Neutrophil (primary cell): ENCODE results near the gene ZNF148.
A peak's percentile ranks its signal among the peaks of the same experiment; 100 is the strongest.

ENCODE experiments used
- H3K27ac ChIP-seq: fragments of 200-600 bp; sonication (generic); 2 replicates; pipeline ENCODE4 v1.5.1; 2016; ENCODE audit warnings: mild to moderate bottlenecking, moderate library complexity
- H3K27me3 ChIP-seq: fragments of 200-600 bp; sonication (generic); 2 replicates; pipeline ENCODE4 v1.6.0; 2016; ENCODE audit warnings: mild to moderate bottlenecking
- H3K36me3 ChIP-seq: fragments of 200-600 bp; sonication (generic); 2 replicates; pipeline ENCODE4 v1.5.1; 2017
- H3K4me1 ChIP-seq, 2 experiments: fragments of 200-600 bp in 1 of 2; sonication (generic) in 1 of 2; 1 replicate in 1 of 2; 2 replicates in 1 of 2; pipeline versions ENCODE4 v1.5.1 to v1.6.1; 2013 to 2016; ENCODE audit warnings: low read depth in 1 of 2, low read length in 1 of 2, mild to moderate bottlenecking in 1 of 2, moderate library complexity in 1 of 2; ENCODE audit not compliant: control insufficient read depth in 1 of 2, insufficient read depth in 1 of 2
- H3K4me3 ChIP-seq, 2 experiments: fragments of 200-600 bp in 1 of 2; sonication (generic) in 1 of 2; 1 replicate in 1 of 2; 2 replicates in 1 of 2; pipeline ENCODE4 v1.5.1; 2013 to 2016; ENCODE audit warnings: low read depth in 1 of 2, low read length in 1 of 2, mild to moderate bottlenecking in 1 of 2, moderate library complexity in 1 of 2
- H3K9me3 ChIP-seq: fragments of 200-600 bp; sonication (generic); 2 replicates; pipeline ENCODE4 v1.5.1; 2016
- TF ChIP-seq, protein P1 (sequence below): fragments of 200-600 bp; sonication (generic); IDR thresholded peaks from 2 replicates; pipeline ENCODE4 v1.5.1; 2016; ENCODE audit warnings: antibody characterized with exemption

The ZNF148 gene

DNA sequence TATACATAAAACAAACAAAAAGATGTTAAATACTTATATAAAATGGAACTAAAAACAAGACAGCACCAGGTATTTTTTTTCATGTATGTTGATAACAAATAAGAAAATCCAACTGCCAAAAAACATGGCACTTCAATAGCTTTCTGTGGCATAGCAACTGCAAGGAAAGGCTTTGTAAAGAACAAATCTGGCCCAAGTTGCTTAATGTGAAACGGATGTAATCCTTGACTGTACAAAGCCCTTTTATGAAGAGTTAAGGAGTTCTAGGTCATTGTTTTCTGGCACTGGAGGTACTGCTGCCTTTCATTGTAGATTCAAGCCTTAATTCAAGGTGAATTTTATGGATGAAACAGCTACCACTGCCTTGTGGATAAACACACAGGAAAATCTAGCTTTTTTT, 93.7 kb downstream of the ZNF148 start:
- no peak overlapping the region for H3K4me3 ChIP-seq
- TF ChIP-seq, protein P1, sequence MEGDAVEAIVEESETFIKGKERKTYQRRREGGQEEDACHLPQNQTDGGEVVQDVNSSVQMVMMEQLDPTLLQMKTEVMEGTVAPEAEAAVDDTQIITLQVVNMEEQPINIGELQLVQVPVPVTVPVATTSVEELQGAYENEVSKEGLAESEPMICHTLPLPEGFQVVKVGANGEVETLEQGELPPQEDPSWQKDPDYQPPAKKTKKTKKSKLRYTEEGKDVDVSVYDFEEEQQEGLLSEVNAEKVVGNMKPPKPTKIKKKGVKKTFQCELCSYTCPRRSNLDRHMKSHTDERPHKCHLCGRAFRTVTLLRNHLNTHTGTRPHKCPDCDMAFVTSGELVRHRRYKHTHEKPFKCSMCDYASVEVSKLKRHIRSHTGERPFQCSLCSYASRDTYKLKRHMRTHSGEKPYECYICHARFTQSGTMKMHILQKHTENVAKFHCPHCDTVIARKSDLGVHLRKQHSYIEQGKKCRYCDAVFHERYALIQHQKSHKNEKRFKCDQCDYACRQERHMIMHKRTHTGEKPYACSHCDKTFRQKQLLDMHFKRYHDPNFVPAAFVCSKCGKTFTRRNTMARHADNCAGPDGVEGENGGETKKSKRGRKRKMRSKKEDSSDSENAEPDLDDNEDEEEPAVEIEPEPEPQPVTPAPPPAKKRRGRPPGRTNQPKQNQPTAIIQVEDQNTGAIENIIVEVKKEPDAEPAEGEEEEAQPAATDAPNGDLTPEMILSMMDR, result no peak
- no peaks in the 10 kb centered on the region for H3K27me3 ChIP-seq
- H3K27ac ChIP-seq, result peak overlapping the region; percentile 9
- no peaks in the 10 kb centered on the region for H3K4me1 ChIP-seq
- no peaks in the 10 kb centered on the region for H3K9me3 ChIP-seq
- peaks cover 10% of the 10 kb centered on the region for H3K36me3 ChIP-seq

DNA sequence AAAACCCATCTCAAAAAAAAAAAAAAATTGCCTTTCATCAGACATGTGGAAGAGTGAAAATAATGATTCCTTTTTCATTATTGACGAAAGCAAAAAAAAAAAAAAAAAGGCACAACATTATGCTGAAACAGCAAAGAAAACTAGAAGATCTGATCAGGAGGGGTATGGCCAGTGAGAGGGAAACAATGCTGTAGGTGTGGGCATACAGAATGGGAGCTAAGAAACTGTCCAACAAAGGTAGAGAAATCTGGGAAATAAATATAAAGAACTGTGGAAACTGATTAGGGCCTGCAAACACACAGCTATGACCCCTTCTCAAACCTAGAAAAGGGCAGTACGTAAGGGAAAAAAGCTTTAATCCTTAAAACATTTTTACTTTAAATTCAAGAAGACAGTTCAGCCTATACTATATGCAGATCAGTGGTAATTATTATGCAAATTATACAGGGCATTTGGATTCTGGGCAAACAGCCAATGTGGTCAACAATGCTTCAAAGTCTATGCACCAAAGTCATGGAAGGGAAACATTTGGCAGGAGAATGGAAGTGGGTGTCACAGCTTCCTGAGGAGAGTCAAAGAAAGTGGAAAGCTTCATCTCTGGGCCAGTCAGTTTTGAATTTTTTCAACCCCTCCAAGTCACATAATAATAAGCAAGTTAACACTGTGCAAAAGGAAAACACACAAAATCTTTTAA, 94.3 kb downstream of the ZNF148 start:
- no peaks in the 10 kb centered on the region for H3K27me3 ChIP-seq
- H3K27ac ChIP-seq, result no peak overlapping the region
- H3K4me3 ChIP-seq, result no peak overlapping the region
- peaks cover 10% of the 10 kb centered on the region for H3K36me3 ChIP-seq
- no peaks in the 10 kb centered on the region for H3K9me3 ChIP-seq
- H3K4me1 ChIP-seq, result no peaks in the 10 kb centered on the region
- TF ChIP-seq, protein P1, result no peak

DNA sequence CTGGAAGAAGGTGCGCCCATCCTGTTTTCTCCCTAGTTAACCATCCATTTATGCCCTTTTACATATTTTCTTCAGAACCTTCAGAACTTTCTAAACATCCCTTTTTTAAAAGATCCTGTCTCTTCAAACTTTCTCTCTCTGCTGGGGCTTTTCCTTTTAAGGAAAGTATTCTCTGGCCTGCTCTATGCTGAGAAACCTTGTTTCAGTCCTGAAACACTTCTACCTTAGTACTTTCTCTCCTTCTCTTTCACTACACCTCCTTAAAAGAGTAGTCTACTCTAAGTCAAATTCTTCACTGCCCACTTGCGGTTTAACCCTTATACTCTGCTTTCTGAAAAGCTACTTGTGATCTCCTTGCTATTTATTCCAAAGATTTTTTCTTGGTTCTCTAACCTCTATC, 97.0 kb downstream of the ZNF148 start:
- H3K27me3 ChIP-seq, result no peaks in the 10 kb centered on the region
- TF ChIP-seq, protein P1, result no peak
- no peaks in the 10 kb centered on the region for H3K9me3 ChIP-seq
- H3K36me3 ChIP-seq, result peaks cover 10% of the 10 kb centered on the region
- H3K4me3 ChIP-seq, result no peak overlapping the region
- H3K4me1 ChIP-seq, result no peaks in the 10 kb centered on the region
- no peak overlapping the region for H3K27ac ChIP-seq

DNA sequence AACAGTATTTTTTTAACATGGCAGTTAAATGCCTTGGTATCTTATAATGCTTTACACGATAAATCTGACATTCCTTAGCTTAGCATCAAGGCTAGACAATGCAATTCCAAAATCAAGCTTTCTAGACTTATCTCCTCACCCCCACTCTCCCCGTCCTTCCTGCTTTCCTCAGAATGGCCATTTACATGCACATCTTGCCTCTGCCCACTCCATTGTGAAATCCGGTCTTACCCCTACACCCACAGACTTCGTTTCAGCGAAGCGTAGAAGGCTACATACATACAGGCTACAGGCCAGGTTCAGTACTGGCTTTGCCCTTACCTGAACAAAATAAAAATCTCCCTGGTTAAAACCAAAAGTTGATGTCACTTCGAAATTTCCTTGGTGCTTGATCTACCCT, 104.0 kb downstream of the ZNF148 start:
- H3K36me3 ChIP-seq, result peaks cover 10% of the 10 kb centered on the region
- TF ChIP-seq, protein P1, result no peak
- H3K27ac ChIP-seq, result no peak overlapping the region
- H3K4me1 ChIP-seq, result no peaks in the 10 kb centered on the region
- H3K4me3 ChIP-seq, result no peak overlapping the region
- no peaks in the 10 kb centered on the region for H3K27me3 ChIP-seq
- no peaks in the 10 kb centered on the region for H3K9me3 ChIP-seq

DNA sequence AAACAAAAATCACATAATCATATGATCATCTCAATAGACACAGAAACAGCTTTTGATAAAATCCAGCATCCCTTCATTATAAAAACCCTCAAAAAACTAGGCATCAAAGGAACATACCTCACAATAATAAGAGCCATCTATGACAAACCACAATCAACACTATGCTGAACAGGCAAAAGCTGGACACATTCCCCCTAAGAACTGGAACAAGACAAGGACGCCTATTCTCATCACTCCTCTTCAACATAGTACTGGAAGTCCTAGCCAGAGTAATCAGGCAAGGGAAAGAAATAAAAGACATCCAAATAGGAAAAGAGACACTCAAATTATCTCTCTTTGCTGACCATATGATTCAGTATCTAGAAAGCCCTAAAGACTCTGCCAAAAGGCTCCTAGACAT, 107.7 kb downstream of the ZNF148 start:
- Histone ChIP-seq H3K27me3 (no peaks in the 10 kb centered on the region), H3K36me3 (peaks cover 16% of the 10 kb centered on the region)
- TF ChIP-seq, protein P1, result no peak

More for the DNA sequence above, 107.7 kb downstream of the ZNF148 start:
- no peaks in the 10 kb centered on the region for H3K9me3 ChIP-seq
- no peaks in the 10 kb centered on the region for H3K4me1 ChIP-seq
- H3K4me3 ChIP-seq, result no peak overlapping the region
- no peak overlapping the region for H3K27ac ChIP-seq
